K562 (cell line): ENCODE results near the gene IL12A. TPM values are rescaled to one million over a fixed set of nuclear protein-coding genes. Genes with fewer than 3 reads are reported as not detected.

ENCODE experiments used
- ATAC-seq: fragments of 200-7000 bp; cut with Tn5 transposase; 3 replicates; pipeline ENCODE4 v1.9.1; 2020; ENCODE audit warnings: moderate library complexity
- BruUV-seq: library from RNA; stranded (reverse); fragments of 400-500 nt; replicated peaks from 2 replicates; lab custom pipeline; 2021; lab: Mats Ljungman, UMichigan
- CTCF ChIA-PET: fragments of 300-600 bp; formaldehyde crosslinking; extraction: SDS; loops from one replicate; lab custom pipeline; 2021; ENCODE audit warnings: low intra/inter-chr PET ratio; lab: Yijun Ruan, JAX
- POLR2A ChIA-PET: fragments of 300-600, 350-650 bp; sonication (Branson Sonifier 250); formaldehyde crosslinking; extraction: SDS; loops from one replicate; lab custom pipeline; 2021; ENCODE audit warnings: antibody characterized with exemption, inconsistent platforms; lab: Yijun Ruan, JAX
- DNase-seq, 4 experiments: peaks; one replicate each; pipeline versions ENCODE4 v3.0.0 to v3.0.0-alpha.2; 2011 to 2018; ENCODE audit warnings: low spot score in 3 of 4, mixed read lengths in 3 of 4; ENCODE audit errors: extremely low read depth in 1 of 4
- FAIRE-seq: peaks from 2 replicates; lab custom pipeline; 2011; peaks lifted over from hg19 to GRCh38; lab: Jason Lieb, UNC
- H2AFZ ChIP-seq: 2 replicates; pipeline ENCODE4 v1.6.0; 2011; ENCODE audit warnings: low read depth, low read length, control low read depth, inconsistent platforms
- H3K27ac ChIP-seq: fragments of 200-600 bp; 3 replicates; pipeline ENCODE4 v1.8.0; 2011; ENCODE audit warnings: low read depth, mild to moderate bottlenecking, control low read depth, inconsistent platforms, low read length, moderate library complexity, mixed read lengths; ENCODE audit errors: extremely low read depth
- H3K27me3 ChIP-seq, 2 experiments: fragments of 300-600 bp in 1 of 2; 2 replicates in 1 of 2; 3 replicates in 1 of 2; pipeline versions ENCODE4 v1.6.0 to v1.8.0; 2011; ENCODE audit warnings: inconsistent platforms in 2 of 2, low read length in 2 of 2, mild to moderate bottlenecking in 1 of 2, mixed read lengths in 1 of 2, moderate library complexity in 1 of 2; ENCODE audit not compliant: control insufficient read depth in 2 of 2, insufficient read depth in 2 of 2
- H3K36me3 ChIP-seq: fragments of 300-600 bp; 3 replicates; pipeline ENCODE4 v1.8.0; 2011; ENCODE audit warnings: mild to moderate bottlenecking, low read length, inconsistent platforms; ENCODE audit not compliant: control insufficient read depth, insufficient read depth
- H3K4me1 ChIP-seq, 2 experiments: fragments of 200-600 bp in 1 of 2; replicated peaks in 1 of 2; 2 replicates in 1 of 2; 3 replicates in 1 of 2; pipeline versions ENCODE4 v1.5.1 to v1.8.0; 2011; ENCODE audit warnings: inconsistent platforms in 2 of 2, low read length in 2 of 2, mild to moderate bottlenecking in 1 of 2, mixed read lengths in 1 of 2, moderate library complexity in 1 of 2; ENCODE audit not compliant: control insufficient read depth in 2 of 2, insufficient read depth in 2 of 2
- H3K4me2 ChIP-seq: 2 replicates; pipeline ENCODE4 v1.6.1; 2011; ENCODE audit warnings: low read length, control low read depth, inconsistent platforms, mixed read lengths; ENCODE audit not compliant: insufficient read depth
- H3K4me3 ChIP-seq: fragments of 200-600 bp; sonication (generic), shearing (Covaris generic); 2 replicates; pipeline ENCODE4 v1.5.1; 2016; ENCODE audit warnings: control low read depth, inconsistent platforms
- H3K79me2 ChIP-seq: fragments of 200-600 bp; 3 replicates; pipeline ENCODE4 v1.8.0; 2011; ENCODE audit warnings: low read length, inconsistent platforms; ENCODE audit not compliant: control insufficient read depth, insufficient read depth
- H3K9ac ChIP-seq, 2 experiments: 2 replicates each; pipeline versions ENCODE4 v1.6.0 to v1.6.1; 2011; ENCODE audit warnings: low read depth in 2 of 2, low read length in 2 of 2, control low read depth in 1 of 2, inconsistent platforms in 1 of 2, mild to moderate bottlenecking in 1 of 2, mixed read lengths in 1 of 2; ENCODE audit not compliant: insufficient read depth in 1 of 2
- H3K9me1 ChIP-seq: one replicate; pipeline ENCODE4 v1.6.0; 2011; ENCODE audit warnings: inconsistent platforms, mild to moderate bottlenecking, low read length, moderate library complexity; ENCODE audit not compliant: control insufficient read depth, insufficient read depth
- H3K9me3 ChIP-seq: replicated peaks from 2 replicates; pipeline ENCODE4 v1.5.1; 2011; ENCODE audit warnings: low read depth, low read length, inconsistent platforms; ENCODE audit not compliant: control insufficient read depth, insufficient read depth
- H4K20me1 ChIP-seq: replicated peaks from 2 replicates; pipeline ENCODE4 v1.6.1; 2011; ENCODE audit warnings: low read length, inconsistent platforms, mixed read lengths; ENCODE audit not compliant: control insufficient read depth, insufficient read depth
- ATF7 ChIP-seq: fragments of 450-650 bp; IDR thresholded peaks from 2 replicates; pipeline ENCODE4 v1.7.1; 2014; ENCODE audit warnings: mild to moderate bottlenecking, moderate library complexity
- BHLHE40 ChIP-seq: IDR thresholded peaks from 2 replicates; pipeline ENCODE4 v1.6.1; 2011; ENCODE audit warnings: low read length, improper control_type of control experiment
- CBX2 ChIP-seq: fragments of 200-600 bp; sonication (generic); IDR thresholded peaks from one replicate; pipeline ENCODE4 v1.6.1; 2012; ENCODE audit warnings: mild to moderate bottlenecking, low read length, inconsistent platforms; ENCODE audit not compliant: insufficient read depth, poor library complexity, severe bottlenecking
- HDAC3 ChIP-seq: fragments of 450-650 bp; IDR thresholded peaks from 2 replicates; pipeline ENCODE4 v1.6.1; 2018; ENCODE audit warnings: borderline replicate concordance, mild to moderate bottlenecking, moderate library complexity; ENCODE audit not compliant: partially characterized antibody
- HMG20B ChIP-seq: fragments of 250-450 bp; sonication (Bioruptor Pico); IDR thresholded peaks from 2 replicates; pipeline ENCODE4 v1.5.0; 2021; ENCODE audit warnings: mild to moderate bottlenecking
- KDM4B ChIP-seq, 2 experiments: fragments of 450-650 bp in 1 of 2; sonication (generic) in 1 of 2; IDR thresholded peaks; 2 replicates each; pipeline ENCODE4 v1.6.1; 2016 to 2017; ENCODE audit warnings: borderline replicate concordance in 2 of 2, antibody characterized with exemption in 1 of 2, low read depth in 1 of 2, mild to moderate bottlenecking in 1 of 2
- NONO ChIP-seq, 2 experiments: fragments of 200-400 bp in 1 of 2; fragments of 450-650 bp in 1 of 2; formaldehyde crosslinking in 1 of 2; IDR thresholded peaks; 2 replicates each; pipeline ENCODE4 v1.6.1; 2017; ENCODE audit warnings: low read depth in 2 of 2, mild to moderate bottlenecking in 2 of 2, moderate library complexity in 2 of 2, low read length in 1 of 2
- RBM15 ChIP-seq: fragments of 200-400 bp; formaldehyde crosslinking; IDR thresholded peaks from 2 replicates; pipeline ENCODE4 v1.6.1; 2018; ENCODE audit warnings: mild to moderate bottlenecking, low read length, moderate library complexity; ENCODE audit not compliant: insufficient read depth
- ZNF124 ChIP-seq: sonication (generic); formaldehyde crosslinking; IDR thresholded peaks from 2 replicates; pipeline ENCODE4 v1.8.1; 2022; ENCODE audit warnings: missing genetic modification reagents
- WGBS: fragments of 100-300 bp; shearing (Covaris generic); methylation state at CpG from one replicate; pipeline ENCODE4 v1.1.6; 2016; ENCODE audit warnings: low coverage, mixed read lengths; ENCODE audit not compliant: insufficient coverage; ENCODE audit errors: missing lambda C conversion rate; 5-methylcytosine and 5-hydroxymethylcytosine counted together
- in situ Hi-C: fragments of 300-500 bp; cut with MboI; formaldehyde crosslinking; loops from 4 replicates; pipeline ENCODE4 v1.15.0; 2018; ENCODE audit warnings: inconsistent platforms, mixed read lengths
- intact Hi-C: fragments of 100-400 bp; cut with micrococcal nuclease; formaldehyde crosslinking; loops from 2 replicates; pipeline ENCODE4 v1.14.2; 2022
- polyA plus RNA-seq, 8 experiments: library from polyadenylated mRNA; depleted of rRNA in 4 of 8; stranded (reverse) in 5 of 8; unstranded in 3 of 8; fragments of >200 nt; fragmentation: Nextera tagmentation in 2 of 8; fragmentation: Illumina TruSeq in 1 of 8; extraction: Ambion mirVana in 2 of 8; extraction: Trizol in 1 of 8; gene quantifications; 2 replicates each; pipeline versions ENCODE4 v1.2.1 to v1.2.3, GENCODE V29; 2011 to 2014; ENCODE audit warnings: inconsistent platforms in 1 of 8, missing spikeins in 1 of 8
- total RNA-seq, 7 experiments: library from RNA; depleted of rRNA in 6 of 7; stranded (reverse); fragments of >200 nt in 6 of 7; fragmentation: Illumina TruSeq in 2 of 7; extraction: Trizol in 2 of 7; gene quantifications; 2 replicates each; pipeline versions ENCODE4 v1.2.1 to v1.2.3, GENCODE V29; 2011 to 2021; ENCODE audit warnings: low replicate concordance in 1 of 7
- TF ChIP-seq, protein P1 (sequence below): fragments of 250-450 bp; sonication (Bioruptor Pico); IDR thresholded peaks from 2 replicates; pipeline ENCODE4 v1.5.1; 2021; ENCODE audit warnings: mild to moderate bottlenecking
- TF ChIP-seq, protein P2 (sequence below), 2 experiments: fragments of 450-650 bp; IDR thresholded peaks; 2 replicates each; pipeline ENCODE4 v1.6.1; 2016; ENCODE audit warnings: mild to moderate bottlenecking in 2 of 2, borderline replicate concordance in 1 of 2, low read depth in 1 of 2, moderate library complexity in 1 of 2
- TF ChIP-seq, protein P3 (sequence below): IDR thresholded peaks from 2 replicates; pipeline ENCODE4 v1.6.1; 2014; ENCODE audit warnings: antibody characterized with exemption

IL12A gene
- total and polyA plus RNA-seq, 9 of the 15 experiments (the other 6 are each of a cell fraction or from before 2014, with no cell fraction given), result not detected

- POLR2A ChIA-PET, result no interaction called here
- Histone ChIP-seq H3K9me1 (no peaks in the 10 kb centered on the region), H3K27me3 (no peaks in the 10 kb centered on the region), H3K4me1 (no peaks in the 10 kb centered on the region), H3K79me2 (no peaks in the 10 kb centered on the region), H3K4me3 (no peak overlapping the region), H3K9me3 (no peaks in the 10 kb centered on the region), H3K36me3 (no peaks in the 10 kb centered on the region), H2AFZ (no peak overlapping the region), H3K27ac (no peak overlapping the region), H4K20me1 (no peaks in the 10 kb centered on the region), H3K4me2 (no peak overlapping the region), H3K9ac (no peak overlapping the region)
- CTCF ChIA-PET, result no interaction called here
- no peak for FAIRE-seq
- no peak for DNase-seq
- WGBS, result 0% methylated on average over 5 of the region's 6 CpGs
- no TSS peak for BruUV-seq
- ATAC-seq, result no peak
- intact Hi-C loops, result no loop called here
- in situ Hi-C loops, result no loop called here
- no peak for TF ChIP-seq ATF7
- TF ChIP-seq HDAC3, result no peak
- TF ChIP-seq, protein P1, sequence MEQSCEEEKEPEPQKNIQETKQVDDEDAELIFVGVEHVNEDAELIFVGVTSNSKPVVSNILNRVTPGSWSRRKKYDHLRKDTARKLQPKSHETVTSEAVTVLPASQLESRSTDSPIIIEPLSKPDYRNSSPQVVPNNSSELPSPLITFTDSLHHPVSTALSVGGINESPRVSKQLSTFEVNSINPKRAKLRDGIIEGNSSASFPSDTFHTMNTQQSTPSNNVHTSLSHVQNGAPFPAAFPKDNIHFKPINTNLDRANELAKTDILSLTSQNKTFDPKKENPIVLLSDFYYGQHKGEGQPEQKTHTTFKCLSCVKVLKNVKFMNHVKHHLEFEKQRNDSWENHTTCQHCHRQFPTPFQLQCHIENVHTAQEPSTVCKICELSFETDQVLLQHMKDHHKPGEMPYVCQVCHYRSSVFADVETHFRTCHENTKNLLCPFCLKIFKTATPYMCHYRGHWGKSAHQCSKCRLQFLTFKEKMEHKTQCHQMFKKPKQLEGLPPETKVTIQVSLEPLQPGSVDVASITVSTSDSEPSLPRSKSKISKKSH, result no peak
- TF ChIP-seq, protein P2, sequence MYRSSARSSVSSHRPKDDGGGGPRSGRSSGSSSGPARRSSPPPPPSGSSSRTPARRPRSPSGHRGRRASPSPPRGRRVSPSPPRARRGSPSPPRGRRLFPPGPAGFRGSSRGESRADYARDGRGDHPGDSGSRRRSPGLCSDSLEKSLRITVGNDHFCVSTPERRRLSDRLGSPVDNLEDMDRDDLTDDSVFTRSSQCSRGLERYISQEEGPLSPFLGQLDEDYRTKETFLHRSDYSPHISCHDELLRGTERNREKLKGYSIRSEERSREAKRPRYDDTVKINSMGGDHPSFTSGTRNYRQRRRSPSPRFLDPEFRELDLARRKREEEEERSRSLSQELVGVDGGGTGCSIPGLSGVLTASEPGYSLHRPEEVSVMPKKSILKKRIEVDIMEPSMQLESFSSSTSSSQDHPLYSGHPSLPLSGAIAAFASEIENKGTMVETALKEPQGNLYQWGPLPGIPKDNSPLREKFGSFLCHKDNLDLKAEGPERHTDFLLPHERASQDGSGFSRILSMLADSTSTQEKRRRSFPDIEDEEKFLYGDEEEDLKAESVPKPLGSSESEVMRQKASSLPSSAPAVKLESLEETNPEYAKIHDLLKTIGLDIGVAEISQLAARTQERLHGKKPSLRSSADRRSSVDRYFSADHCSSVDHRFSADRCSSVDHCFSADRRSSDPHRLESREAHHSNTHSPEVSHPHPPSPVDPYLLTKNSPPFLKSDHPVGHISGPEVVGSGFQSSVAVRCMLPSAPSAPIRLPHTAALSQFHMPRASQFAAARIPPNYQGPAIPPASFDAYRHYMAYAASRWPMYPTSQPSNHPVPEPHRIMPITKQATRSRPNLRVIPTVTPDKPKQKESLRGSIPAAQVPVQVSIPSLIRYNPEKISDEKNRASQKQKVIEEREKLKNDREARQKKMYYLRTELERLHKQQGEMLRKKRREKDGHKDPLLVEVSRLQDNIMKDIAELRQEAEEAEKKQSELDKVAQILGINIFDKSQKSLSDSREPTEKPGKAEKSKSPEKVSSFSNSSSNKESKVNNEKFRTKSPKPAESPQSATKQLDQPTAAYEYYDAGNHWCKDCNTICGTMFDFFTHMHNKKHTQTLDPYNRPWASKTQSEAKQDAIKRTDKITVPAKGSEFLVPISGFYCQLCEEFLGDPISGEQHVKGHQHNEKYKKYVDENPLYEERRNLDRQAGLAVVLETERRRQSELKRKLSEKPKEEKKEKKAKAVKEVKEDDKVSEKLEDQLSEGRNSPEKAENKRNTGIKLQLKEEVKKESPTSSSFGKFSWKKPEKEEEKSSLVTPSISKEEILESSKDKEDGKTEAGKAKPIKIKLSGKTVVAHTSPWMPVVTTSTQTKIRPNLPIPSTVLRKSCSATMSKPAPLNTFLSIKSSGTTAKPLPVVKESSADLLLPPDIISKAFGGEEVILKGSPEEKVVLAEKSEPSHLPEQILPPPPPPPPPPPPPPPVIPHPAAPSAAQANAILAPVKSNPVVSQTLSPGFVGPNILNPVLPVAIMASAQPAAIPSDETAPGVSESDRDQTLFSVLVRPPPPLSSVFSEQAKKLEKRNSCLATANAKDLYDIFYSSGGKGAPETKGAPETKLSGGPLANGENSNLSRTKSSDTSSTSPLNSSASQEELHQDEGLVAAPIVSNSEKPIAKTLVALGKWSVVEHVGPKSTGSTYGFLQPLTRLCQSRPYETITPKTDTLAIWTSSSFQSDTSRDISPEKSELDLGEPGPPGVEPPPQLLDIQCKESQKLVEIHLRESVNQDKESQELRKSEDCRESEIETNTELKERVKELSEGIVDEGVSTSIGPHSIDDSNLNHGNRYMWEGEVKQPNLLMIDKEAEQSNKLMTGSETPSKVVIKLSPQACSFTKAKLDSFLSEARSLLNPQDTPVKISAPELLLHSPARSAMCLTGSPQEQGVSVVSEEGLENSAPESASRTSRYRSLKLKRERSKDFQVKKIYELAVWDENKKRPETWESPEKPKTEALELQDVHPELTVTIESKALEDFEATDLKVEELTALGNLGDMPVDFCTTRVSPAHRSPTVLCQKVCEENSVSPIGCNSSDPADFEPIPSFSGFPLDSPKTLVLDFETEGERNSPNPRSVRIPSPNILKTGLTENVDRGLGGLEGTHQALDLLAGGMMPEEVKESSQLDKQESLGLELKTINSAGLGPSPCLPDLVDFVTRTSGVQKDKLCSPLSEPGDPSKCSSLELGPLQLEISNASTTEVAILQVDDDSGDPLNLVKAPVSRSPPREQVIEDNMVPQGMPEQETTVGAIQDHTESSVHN (IDR thresholded peaks at IDR 0.05; ENCODE audit: borderline replicate concordance in 1 of 2, low read depth in 1 of 2), result no peak
- TF ChIP-seq HMG20B (CRISPR knock-in tag), result no peak
- TF ChIP-seq KDM4B (IDR thresholded peaks at IDR 0.05; ENCODE audit: borderline replicate concordance in 2 of 2, low read depth in 1 of 2), result no peak
- no peak for TF ChIP-seq NONO (IDR thresholded peaks at IDR 0.05; ENCODE audit: low read depth in 2 of 2, low read length in 1 of 2)
- TF ChIP-seq, protein P3, sequence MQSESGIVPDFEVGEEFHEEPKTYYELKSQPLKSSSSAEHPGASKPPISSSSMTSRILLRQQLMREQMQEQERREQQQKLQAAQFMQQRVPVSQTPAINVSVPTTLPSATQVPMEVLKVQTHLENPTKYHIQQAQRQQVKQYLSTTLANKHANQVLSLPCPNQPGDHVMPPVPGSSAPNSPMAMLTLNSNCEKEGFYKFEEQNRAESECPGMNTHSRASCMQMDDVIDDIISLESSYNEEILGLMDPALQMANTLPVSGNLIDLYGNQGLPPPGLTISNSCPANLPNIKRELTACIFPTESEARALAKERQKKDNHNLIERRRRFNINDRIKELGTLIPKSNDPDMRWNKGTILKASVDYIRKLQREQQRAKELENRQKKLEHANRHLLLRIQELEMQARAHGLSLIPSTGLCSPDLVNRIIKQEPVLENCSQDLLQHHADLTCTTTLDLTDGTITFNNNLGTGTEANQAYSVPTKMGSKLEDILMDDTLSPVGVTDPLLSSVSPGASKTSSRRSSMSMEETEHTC, result no peak
- TF ChIP-seq RBM15, result no peak
- no peak for TF ChIP-seq CBX2
- no peak for TF ChIP-seq BHLHE40
- TF ChIP-seq ZNF124 (CRISPR knock-in tag), result no peak
Observed at GRCh38 chr3:159977295-159977694, 11.3 kb upstream of the IL12A start.
